ENCODE data around the gene C1orf185.
"Not testable (repeated sequence)": the region's sequence is repeated elsewhere in the genome, so short reads cannot be mapped to it uniquely, and the experiment has no call there.

Gene C1orf185

GRCh38 chr1:51139474-51139873 is 37.4 kb downstream of the C1orf185 start:
- no peak for DNase-seq

- no peak for DNase-seq
These were observed 45.4 kb downstream of the C1orf185 start for GRCh38 chr1:51147394-51147793.

- DNase-seq: no peak
These were observed 52.7 kb downstream of the C1orf185 start for GRCh38 chr1:51154776-51155175.

GRCh38 chr1:51156752-51157151 is 54.7 kb downstream of the C1orf185 start:
- no peak for DNase-seq

- no peak for DNase-seq
These were observed 55.4 kb downstream of the C1orf185 start for GRCh38 chr1:51157395-51157794.

GRCh38 chr1:51158263-51158662 is 56.2 kb downstream of the C1orf185 start:
- DNase-seq: no peak

GRCh38 chr1:51162560-51162959 is 60.5 kb downstream of the C1orf185 start:
- DNase-seq: not testable (repeated sequence)

- no peak for DNase-seq
These were observed 63.5 kb downstream of the C1orf185 start for GRCh38 chr1:51165540-51165939.

GRCh38 chr1:51168266-51168845 is 66.3 kb downstream of the C1orf185 start:
- DNase-seq: no peak

- no peak for DNase-seq
These were observed 66.9 kb downstream of the C1orf185 start for GRCh38 chr1:51168936-51169335.

- no peak for DNase-seq
These were observed 68.3 kb downstream of the C1orf185 start for GRCh38 chr1:51170342-51170741.

- no peak for DNase-seq
These were observed 70.8 kb downstream of the C1orf185 start for GRCh38 chr1:51172811-51173210.

- DNase-seq: no peak
These were observed 73.2 kb downstream of the C1orf185 start for GRCh38 chr1:51175278-51175677.

- DNase-seq: not testable (repeated sequence)
These were observed 76.0 kb downstream of the C1orf185 start for GRCh38 chr1:51177988-51178387.

- DNase-seq: no peak
These were observed 86.2 kb downstream of the C1orf185 start for GRCh38 chr1:51188230-51188629.

GRCh38 chr1:51189421-51190073 is 87.5 kb downstream of the C1orf185 start:
- DNase-seq: peak; percentile 14

GRCh38 chr1:51190961-51191360 is 88.9 kb downstream of the C1orf185 start:
- no peak for DNase-seq

- peak; percentile 51 for DNase-seq
These were observed 90.3 kb downstream of the C1orf185 start for GRCh38 chr1:51192213-51192843.

- DNase-seq: no peak
These were observed 91.5 kb downstream of the C1orf185 start for GRCh38 chr1:51193564-51193963.

Measured in activated naive CD4-positive, alpha-beta T cell treated with Interleukin-2 at 50 U/mL for 16 hours (primary cell).